Measurements from ENCODE around the gene SULT1A1.
"Not testable (repeated sequence)": the region's sequence is repeated elsewhere in the genome, so short reads cannot be mapped to it uniquely, and the experiment has no call there.

Gene SULT1A1

GRCh38 chr16:28608496-28608808 lies 1.4 kb downstream of the SULT1A1 start:
- not testable (repeated sequence) for DNase-seq

DNA sequence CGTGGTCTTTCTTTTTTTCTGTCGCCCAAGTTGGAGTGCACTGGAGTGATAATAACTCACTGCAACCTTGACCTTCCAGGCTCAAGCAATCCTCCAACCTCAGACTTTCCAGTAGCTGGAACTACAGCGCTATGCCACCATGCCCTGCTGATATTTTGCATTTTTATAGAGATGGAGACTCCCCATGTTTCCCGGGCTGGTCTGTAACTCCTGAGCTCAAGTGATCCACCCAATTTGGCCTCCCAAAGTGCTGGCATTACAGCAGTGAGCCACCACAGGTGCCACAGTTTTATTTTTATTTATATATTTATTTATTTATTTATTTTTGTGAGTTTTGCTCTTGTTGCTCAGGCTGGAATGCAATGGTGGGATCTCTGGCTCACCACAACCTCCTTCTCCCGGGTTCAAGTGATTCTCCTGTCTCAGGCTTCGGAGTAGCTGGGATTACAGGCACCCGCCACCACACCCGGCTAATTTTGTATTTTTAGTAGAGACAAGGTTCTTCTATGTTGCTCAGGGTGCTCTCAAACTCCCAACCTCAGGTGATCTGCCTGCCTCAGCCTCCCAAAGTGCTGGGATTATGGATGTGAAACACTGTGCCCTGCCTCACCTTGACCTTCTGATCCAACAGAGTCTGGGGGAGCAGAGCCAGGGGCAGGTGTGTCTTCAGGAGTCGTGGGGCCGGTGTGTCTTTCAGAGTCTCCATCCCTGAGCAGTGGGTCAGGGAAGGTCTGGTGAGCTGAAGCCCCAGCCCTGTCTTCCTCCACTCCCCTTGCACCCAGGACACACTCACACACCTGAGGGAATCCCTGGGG lies 2.0 kb downstream of the SULT1A1 start:
- DNase-seq, result not testable (repeated sequence)

DNA sequence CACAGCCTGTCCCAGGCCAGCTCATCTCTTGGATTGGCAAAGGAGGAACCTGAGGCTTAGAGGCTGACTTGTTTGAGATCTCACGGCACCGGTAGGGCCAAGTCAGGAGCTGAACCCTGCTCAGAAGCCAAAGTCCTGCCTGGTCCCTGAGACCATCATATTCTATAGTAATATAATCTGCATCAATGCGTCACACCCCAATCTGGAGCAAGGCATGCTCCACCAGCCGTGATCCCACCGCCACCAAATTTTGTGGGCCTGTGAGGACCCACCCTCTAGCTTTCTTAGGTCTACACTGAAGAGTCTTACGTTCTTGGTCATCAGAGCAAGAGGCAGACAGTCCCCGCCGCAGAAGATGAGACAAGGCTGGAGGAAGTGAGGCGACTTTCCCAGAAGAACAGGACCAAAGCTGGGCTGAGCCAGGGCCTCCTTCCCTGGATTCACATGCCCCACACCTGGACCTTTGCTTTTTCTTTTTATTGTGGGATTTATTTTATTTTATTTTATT lies 2.7 kb downstream of the SULT1A1 start:
- DNase-seq, result no peak

DNA sequence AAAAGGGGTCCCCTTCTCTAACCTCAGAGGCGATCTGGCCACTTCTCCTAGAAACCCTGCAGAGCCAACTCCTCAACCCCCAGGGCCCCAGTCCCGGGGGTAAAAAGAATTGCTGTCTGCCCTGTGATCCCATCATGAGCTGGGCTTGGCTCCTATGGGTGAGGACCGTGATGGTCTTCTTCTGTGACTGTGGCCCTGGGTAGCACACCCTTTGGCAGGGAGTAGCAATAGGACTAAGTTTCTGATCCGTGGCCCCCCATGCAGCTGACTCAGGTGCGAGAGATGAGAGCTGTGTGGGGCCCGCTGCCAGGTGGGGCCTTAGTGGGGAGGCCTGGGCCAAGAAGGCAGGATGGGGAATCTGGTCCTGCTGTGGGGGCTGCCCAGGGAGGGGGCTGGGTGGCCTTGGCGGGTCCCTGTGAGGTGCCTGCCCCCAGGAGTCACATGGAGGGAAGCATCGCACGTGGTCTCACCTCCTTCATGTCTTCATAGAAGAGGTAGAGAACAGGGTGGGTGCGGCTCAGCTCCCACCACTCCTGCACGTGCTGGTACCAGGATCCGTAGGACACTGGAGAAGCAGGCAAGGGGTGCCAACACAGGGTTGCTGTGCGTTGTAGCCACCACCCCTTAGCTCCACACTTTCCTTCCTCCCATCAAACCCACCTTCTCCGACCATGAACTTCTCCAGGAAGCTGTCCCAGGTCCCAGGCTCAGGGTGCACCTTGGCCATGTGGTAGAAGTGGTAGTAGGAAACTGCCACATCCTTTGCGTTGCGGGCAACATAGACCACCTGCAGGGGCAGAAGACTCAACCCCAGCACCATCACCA lies 3.3 kb downstream of the SULT1A1 start:
- no peak for DNase-seq

- no peak for DNase-seq
Observed at GRCh38 chr16:28604186-28604565, 5.7 kb downstream of the SULT1A1 start.

- DNase-seq, result no peak
Observed at GRCh38 chr16:28603381-28604185, 6.3 kb downstream of the SULT1A1 start.

DNA sequence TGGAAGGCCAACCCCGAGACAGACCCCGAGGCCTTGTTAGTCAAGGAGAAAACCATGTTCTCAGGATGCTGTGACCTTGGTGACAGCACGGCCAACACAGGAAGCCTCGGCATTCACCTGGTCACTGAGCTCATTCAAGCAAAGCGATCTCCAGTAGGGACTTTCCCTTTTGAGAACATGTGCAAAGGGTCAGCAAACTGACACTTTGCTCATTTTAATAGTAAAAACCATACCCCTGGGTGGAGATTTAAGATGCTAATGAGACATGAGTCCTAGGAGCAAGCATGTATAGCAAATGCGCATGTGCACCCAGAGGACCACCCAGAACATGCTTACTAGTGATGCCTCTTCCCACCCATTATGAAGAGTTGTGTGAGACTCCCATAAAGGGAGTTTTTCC lies 7.3 kb downstream of the SULT1A1 start:
- no peak for DNase-seq

DNA sequence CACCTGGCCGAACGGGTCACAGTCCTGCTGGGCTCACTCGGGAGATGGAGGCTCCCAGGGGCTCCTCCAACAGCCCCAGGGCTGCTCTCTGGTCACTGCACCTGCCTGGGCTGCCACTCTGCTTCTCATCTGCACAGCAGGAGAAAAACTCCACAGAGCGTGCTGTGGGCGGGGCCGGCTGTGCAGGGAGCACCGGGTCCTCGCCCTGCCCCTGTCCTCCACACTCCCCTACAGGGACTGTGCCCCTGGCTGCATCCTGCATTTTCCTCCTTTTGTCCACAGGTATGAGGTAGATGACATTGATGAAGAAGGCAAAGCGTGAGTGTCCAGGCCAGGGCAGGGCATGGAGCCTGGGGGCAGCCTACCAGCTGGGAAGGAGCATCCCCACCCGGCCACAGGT lies 7.8 kb downstream of the SULT1A1 start:
- not testable (repeated sequence) for DNase-seq

DNA sequence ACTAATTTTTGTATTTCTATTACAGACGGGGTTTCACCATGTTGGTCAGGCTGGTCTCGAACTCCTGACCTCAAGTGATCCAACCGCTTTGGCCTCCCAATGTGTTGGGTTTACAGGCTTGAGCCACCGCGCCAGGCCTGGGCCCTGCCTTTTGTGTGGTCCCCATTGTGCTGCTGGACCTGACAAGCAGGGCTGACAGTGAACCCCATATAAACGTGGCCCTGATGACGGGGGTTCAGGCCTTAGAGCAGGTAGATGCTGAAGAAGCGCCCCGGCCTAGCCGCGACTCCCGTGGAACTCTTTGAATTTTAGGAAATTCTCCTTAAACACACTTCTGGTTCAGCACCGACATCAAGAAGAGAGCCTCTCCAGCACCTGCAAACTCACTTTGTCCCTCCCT lies 8.3 kb downstream of the SULT1A1 start:
- not testable (repeated sequence) for DNase-seq

DNA sequence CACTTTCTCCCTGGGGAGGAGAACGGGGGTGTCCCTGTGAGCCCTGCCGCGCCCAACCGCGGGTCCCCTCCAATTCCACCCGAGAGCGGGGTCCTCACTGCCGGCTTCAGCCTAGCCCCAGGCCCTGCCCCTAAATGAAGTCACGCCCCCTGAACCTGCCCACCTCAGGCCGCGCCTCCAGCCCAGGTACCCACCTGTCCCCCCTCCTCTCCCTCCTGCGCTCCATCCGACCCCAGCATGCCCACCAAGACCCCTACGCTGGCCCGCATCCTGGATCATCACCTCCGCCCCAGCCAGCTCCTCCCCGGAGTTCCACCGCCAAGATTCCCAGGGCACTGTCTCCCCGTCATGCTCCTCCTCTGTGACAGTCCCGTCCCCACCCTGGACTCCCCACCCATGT lies 8.9 kb downstream of the SULT1A1 start:
- DNase-seq, result not testable (repeated sequence)

DNA sequence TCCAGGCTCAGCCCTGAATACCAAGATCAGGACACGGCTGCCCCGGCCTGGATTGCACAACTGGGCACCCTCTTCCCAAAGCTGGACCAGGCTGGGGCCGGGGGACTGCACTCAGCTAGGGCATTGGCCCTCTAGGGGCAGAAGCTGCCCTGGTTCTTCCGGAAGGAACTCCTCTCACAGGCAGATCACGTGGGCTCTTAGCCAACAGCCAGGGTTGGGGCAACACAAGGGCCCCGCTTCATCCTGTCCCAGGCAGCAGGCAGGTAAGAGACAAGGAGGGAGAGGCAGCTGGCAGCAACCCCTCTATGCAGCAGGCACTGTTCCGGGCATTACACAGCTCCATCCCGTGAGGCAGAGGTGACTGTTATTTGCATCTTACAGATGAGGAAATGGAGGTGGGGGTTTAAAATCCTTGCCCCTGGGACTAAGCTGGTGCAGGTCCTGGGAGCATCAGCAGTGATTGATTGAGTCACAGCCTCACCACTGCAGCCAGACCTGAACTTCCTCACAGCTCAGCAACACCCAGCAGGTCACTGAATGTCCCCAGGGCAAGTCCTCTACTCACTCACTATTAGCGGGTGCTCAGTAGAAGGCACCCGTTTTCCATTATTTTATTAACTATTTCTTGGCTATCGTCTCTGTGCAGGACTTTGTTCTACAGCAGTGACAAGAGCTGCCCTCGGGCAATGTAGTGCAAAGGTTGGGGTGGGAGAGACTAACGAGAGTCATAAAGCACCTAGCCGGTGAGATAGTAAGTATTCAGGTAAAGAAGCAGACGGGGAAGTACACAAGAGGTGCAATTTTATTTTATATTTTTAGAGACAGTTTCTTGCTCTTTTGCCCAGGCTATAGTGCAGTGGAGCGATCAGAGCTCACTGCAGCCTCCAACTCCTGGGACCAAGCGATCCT lies 10.2 kb downstream of the SULT1A1 start:
- DNase-seq, result not testable (repeated sequence)

GRCh38 chr16:28597692-28598261 lies 12.1 kb downstream of the SULT1A1 start:
- DNase-seq, result no peak

- no peak for DNase-seq
Observed at GRCh38 chr16:28596840-28597691, 12.8 kb downstream of the SULT1A1 start, which contains the start of gene SULT1A2. TSS of gene SULT1A2 (minus strand) at chr16:28597050. CDS start at chr16:28595930, 1,120 bp downstream.

DNA sequence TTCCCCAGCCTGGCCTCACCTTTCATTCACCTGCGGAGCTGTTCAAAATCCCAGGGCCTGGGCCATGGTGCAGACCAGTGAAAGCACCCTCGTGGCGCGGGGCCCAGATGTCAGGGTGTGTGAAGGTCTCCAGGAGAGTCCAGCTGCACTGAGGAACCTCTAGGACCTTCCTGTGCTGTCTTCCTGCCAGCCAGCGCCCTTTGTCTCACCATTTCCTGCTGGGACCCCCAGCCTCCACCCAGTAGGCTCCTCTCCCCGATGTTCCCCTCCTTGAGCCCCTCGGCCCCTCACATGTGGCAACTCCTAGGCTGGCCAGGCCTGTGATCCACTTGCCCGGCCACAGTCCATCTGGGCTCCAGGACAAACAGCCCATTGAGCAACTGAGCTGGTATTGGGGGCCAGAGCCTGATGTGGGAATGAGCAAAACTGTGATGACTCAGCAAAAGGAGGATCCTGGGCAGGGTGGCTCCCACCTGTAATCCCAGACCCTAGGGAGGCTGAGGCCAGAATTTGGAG lies 13.7 kb downstream of the SULT1A1 start:
- no peak for DNase-seq

- DNase-seq, result not testable (repeated sequence)
Observed at GRCh38 chr16:28595451-28595850, 14.4 kb downstream of the SULT1A1 start.

GRCh38 chr16:28592979-28593553 lies 16.8 kb downstream of the SULT1A1 start:
- no peak for DNase-seq

GRCh38 chr16:28592511-28592910 lies 17.3 kb downstream of the SULT1A1 start:
- no peak for DNase-seq

DNA sequence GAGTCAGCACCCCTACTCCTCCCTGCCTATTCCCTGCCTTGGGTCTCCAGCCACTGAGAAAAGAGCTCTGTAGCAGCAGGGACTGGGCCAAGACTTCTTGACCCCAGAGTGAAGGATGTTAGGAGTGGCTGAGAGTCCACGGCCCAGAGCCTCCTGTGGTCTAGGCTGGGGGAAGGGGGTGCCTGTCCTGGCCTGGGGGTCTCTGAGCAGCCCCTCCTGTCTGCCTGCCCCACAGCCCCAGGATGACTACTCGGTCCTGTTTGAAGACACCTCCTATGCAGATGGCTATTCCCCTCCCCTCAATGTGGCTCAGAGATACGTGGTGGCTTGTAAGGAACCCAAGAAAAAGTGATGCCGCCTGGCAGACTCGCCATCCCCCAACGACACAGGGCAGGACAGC lies 18.5 kb downstream of the SULT1A1 start:
- no peak for DNase-seq

DNA sequence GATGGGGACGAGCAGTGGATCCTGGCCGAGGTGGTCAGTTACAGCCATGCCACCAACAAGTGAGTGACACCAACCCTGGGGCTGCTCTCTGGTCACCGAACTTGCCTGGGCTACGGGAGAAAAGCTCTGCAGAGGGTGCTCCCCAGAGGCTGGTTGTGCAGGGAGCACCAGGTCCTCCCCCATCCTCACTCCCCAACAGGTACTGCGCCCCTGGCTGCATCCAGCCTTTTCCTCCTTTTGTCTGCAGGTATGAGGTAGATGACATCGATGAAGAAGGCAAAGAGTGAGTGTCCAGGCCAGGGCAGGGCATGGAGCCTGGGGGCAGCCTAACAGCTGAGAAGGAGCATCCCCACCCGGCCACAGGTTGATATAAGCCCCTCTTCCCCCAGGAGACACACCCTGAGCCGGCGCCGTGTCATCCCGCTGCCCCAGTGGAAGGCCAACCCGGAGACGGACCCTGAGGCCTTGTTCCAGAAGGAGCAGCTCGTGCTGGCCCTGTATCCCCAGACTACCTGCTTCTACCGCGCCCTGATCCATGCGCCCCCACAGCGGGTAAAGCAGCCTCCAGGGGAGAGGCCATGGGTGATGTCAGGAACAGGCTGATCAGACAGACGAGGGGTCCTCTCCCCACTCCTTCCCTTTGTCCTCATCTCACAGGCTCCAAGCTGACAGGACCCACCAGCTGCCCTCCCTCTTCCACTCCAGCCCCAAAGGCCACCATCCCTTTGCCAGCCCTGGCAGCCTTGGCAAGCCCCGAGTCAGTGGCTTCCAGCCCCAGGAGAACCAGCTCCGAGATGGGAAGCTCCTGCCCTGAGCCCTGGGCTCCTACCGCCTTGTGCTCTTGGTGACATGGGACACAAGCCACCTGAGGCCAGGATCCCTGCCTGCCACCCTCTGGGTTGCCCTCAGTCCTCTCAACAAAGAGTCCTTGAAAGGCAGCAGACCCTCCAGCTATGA lies 19.2 kb downstream of the SULT1A1 start:
- no peak for DNase-seq

Data from stimulated activated CD4-positive, alpha-beta T cell treated with anti-CD3 and anti-CD28 coated beads, Interleukin-4, amount 100 ng/mL, for 4 hours (primary cell).